ENCODE results near the gene KCNK2. TPM values are rescaled to one million over a fixed set of nuclear protein-coding genes. Genes with fewer than 3 reads are reported as not detected.
A peak's percentile ranks its signal among the peaks of the same experiment; 100 is the strongest.

Gene KCNK2
- total RNA-seq, 1 experiment from 2014 or later = 0.44 TPM

DNA sequence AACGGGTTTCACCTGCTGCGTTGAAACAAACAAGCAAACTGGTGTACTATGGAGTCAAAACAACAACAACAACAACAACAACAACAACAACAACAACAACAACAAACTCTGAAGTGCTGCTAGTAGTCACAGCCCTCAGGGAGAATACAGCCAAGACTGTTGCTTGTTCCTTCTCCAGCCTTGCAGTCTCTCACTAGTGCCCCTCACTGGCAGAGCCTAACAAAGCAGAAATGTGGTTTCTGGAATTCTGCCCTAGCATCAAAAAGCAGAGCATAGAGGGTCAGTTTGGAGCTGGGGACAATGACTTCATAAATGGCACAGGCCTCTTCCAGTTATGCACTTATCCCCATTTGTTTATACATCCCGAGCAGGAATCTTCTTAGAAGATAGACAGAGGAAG, 187.4 kb downstream of the KCNK2 start:
- no peak overlapping the region for H2BK5ac ChIP-seq (ENCODE audit: insufficient read length, low read length)
- H2BK15ac ChIP-seq (ENCODE audit: low read depth, low read length) = no peak overlapping the region
- no peak overlapping the region for H3K4ac ChIP-seq (ENCODE audit: low read depth, low read length)
- no peak overlapping the region for H4K91ac ChIP-seq (ENCODE audit: insufficient read length, low read depth, low read length)
- H3K27me3 ChIP-seq (ENCODE audit: insufficient read depth, low read length) = no peaks in the 10 kb centered on the region
- H3K18ac ChIP-seq (ENCODE audit: insufficient read length, low read depth, low read length) = no peak overlapping the region
- no peak overlapping the region for H3K23ac ChIP-seq (ENCODE audit: insufficient read length, low read depth, low read length)
- Mint-ChIP-seq H3K9me3 (no peaks in the 10 kb centered on the region), H3K27ac (no peak overlapping the region), H3K4me1 (peaks cover 5% of the 10 kb centered on the region in 2 experiments), H3K36me3 (ENCODE audit: insufficient read depth in 1 of 3, low read depth in 3 of 3) (no peaks in the 10 kb centered on the region), H3K4me3 (no peak overlapping the region), H3K27me3 (ENCODE audit: low read depth) (no peaks in the 10 kb centered on the region)
- H3K4me2 ChIP-seq (ENCODE audit: insufficient read depth, insufficient read length, low read length) = no peak overlapping the region
- H2BK12ac ChIP-seq (ENCODE audit: insufficient read length, low read depth, low read length) = no peak overlapping the region
- no peaks in the 10 kb centered on the region for H3K79me1 ChIP-seq (ENCODE audit: insufficient read depth, low read depth, low read length, poor library complexity, severe bottlenecking)
- no peaks in the 10 kb centered on the region for H3K4me1 ChIP-seq (ENCODE audit: insufficient read depth, low read length)
- H2BK120ac ChIP-seq (ENCODE audit: low read depth, low read length, poor library complexity, severe bottlenecking) = no peak overlapping the region
- H2BK20ac ChIP-seq (ENCODE audit: low read depth, low read length, poor library complexity, severe bottlenecking) = no peak overlapping the region
- no peak overlapping the region for H3K9ac ChIP-seq (ENCODE audit: extremely low read depth, insufficient read length, low read length)
- no peak overlapping the region for H3T11ph ChIP-seq (ENCODE audit: low read length)
- WGBS (ENCODE audit: extremely low coverage, insufficient read length, low lambda C conversion rate) = no CpG with 5 or more reads among the region's 3 CpGs
- no peak overlapping the region for H2AFZ ChIP-seq (ENCODE audit: low read length)
- H3K79me2 ChIP-seq (ENCODE audit: insufficient read depth, low read length) = no peaks in the 10 kb centered on the region
- no peaks in the 10 kb centered on the region for H3K23me2 ChIP-seq (ENCODE audit: insufficient read length, low read depth, low read length, poor library complexity, severe bottlenecking)
- peak; percentile 50 for DNase-seq
- H3K14ac ChIP-seq (ENCODE audit: insufficient read depth, low read length) = no peak overlapping the region
- TF ChIP-seq, protein P1, sequence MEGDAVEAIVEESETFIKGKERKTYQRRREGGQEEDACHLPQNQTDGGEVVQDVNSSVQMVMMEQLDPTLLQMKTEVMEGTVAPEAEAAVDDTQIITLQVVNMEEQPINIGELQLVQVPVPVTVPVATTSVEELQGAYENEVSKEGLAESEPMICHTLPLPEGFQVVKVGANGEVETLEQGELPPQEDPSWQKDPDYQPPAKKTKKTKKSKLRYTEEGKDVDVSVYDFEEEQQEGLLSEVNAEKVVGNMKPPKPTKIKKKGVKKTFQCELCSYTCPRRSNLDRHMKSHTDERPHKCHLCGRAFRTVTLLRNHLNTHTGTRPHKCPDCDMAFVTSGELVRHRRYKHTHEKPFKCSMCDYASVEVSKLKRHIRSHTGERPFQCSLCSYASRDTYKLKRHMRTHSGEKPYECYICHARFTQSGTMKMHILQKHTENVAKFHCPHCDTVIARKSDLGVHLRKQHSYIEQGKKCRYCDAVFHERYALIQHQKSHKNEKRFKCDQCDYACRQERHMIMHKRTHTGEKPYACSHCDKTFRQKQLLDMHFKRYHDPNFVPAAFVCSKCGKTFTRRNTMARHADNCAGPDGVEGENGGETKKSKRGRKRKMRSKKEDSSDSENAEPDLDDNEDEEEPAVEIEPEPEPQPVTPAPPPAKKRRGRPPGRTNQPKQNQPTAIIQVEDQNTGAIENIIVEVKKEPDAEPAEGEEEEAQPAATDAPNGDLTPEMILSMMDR (conservative IDR thresholded peaks at IDR 0.05) = peak; percentile 57
- no peak overlapping the region for H4K8ac ChIP-seq (replicated peaks; ENCODE audit: insufficient read length, low read depth, low read length)
- H4K5ac ChIP-seq (ENCODE audit: insufficient read length, low read depth, low read length) = no peak overlapping the region
- H3K9me3 ChIP-seq (ENCODE audit: control insufficient read depth, low read depth, low read length) = no peaks in the 10 kb centered on the region
- no peak overlapping the region for H3K27ac ChIP-seq (ENCODE audit: insufficient read length, low read depth, low read length)
- no peaks in the 10 kb centered on the region for H4K20me1 ChIP-seq (ENCODE audit: control insufficient read depth, insufficient read depth, insufficient read length)
- no peak overlapping the region for H3K56ac ChIP-seq (ENCODE audit: insufficient read length, low read depth, low read length)
- no peak overlapping the region for H2AK5ac ChIP-seq (ENCODE audit: insufficient read length, low read length)
